NCI-H345 (cell line): ENCODE data around the gene WWOX.

Experiments
- DNase-seq: peaks from one replicate; lab custom pipeline; 2025; lab: John Stamatoyannopoulos, UW

WWOX gene

DNA sequence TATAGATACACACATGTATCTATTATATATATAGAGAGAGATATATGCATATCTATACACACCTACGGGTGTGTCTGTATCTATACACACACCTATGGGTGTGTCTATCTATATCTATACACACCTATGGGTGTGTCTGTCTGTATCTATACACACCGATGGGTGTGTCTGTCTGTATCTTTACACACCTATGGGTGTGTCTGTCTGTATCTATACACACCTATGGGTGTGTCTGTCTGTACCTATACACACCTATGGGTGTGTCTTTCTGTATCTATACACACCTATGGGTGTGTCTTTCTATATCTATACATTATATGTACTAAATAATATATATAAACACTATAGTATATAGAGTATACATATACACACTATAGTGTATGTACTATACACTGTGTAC, 762.6 kb downstream of the WWOX start:
- no peak for DNase-seq

DNA sequence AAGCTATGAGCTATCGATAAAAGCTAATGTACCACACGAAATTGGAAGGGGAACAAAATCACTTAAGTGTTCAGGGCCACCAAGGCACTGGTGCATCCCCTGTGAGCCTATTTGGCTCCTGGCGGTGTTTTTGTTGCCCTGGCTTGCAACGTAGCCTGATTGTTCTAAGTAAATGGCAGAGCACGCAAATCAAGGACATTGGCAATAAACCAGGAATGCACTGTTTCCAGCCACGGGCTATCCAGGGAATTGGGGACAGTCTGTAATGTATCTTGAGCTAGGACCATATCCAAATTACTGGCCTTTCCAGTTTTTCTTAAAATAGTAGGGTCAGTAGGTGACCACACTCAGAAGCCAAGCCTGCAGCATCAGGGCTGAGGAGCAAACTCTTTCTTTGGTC, 767.1 kb downstream of the WWOX start:
- no peak for DNase-seq

DNA sequence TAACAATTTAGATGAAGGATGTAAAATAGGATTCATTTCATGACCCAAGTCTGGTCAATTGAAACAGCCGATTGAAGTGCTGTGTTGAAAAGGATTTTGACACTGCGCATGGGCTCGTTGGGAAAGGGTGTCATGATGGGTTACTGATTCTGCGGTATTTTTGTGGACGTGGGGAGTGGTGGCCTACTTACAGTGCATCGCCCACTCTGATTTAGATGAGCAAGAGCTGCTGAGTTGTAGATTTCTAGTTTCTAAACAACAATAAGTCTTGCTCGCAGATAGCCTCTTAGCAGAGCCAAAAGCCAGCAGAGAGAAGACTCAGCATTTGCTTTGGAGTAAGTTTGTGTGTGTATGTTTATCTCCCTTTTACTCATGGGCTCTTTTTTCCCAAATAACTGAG, 770.0 kb downstream of the WWOX start:
- DNase-seq: no peak

DNA sequence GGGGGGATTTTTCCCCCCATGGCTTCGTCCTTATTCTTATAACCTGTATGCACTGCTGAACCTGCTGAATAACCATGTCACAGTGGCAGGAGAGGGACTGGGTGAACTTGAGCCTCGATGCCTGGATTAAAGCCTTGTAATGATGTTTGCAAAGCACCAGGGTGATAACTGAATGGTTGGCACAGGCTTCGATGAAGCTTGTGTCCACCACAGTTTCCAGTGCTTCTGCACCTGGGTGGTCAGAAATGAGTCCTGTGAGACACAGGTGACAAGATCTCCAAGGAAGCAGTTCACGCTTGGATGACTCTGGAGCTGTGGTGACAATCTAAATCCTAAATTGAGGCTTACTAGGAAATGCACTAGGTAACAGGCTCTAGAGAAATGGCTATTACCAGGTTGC, 771.8 kb downstream of the WWOX start:
- no peak for DNase-seq

DNA sequence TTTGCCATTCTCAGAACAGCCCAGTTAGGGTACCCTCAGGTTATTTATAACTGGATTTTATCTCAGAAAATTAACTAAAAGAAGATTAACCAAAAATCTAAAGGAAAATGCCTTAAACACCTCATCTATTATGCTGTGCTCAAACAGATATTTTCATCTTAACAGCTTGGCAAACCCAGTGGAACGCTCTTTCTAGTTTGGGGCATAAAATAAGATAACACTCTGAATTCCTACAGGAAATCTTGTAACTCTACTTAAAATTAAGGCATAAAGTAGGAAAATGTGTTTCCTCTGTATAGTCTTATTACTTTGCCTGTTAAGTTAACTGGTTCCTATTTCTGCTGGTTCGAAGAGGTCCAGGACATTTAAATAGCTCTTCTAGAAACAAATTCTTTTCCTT, 777.2 kb downstream of the WWOX start:
- DNase-seq: no peak

DNA sequence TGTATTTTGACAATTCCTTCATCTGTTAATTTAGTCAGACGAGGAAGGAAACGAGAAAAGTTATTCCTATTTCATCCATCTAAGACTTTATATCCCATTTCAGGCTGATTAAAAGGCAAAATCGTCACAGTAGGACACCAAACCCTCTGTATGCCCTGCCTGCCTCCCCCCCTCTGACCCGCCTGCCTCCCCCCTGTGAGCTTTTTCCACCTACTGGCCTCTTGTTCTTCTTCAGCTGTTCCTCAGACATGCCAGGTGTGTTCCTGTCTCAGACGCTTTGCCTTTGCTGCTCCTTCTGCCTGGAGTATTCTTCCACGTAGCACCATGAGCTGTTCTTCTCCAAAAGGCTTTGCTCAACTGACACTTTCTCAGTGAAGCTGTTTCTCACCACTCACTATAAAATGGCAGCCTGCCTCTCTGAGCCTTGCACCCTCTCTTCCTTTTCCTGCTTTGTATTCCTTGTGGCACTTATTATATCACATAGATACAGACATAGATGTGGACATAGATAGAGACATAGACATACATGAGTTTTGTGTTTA, 777.7 kb downstream of the WWOX start:
- no peak for DNase-seq

DNA sequence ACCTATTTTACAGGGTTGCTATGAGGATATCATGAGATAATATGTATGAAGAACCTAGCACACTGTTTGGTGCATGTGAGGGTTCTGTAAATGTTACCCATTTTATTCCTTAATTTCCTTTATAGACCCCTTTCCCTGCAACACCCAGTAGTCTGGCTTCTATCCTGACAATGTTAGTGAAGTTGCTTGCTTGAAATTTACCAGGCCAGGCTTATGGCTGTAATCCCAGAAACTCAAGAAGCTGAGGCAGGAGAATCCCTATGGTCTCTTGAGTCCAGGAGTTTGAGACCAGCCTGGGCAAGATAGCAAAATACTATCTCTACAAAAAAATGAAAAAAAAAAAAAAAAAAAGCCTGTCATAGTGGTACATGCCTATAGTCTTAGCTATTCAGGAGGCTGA, 779.1 kb downstream of the WWOX start:
- DNase-seq: no peak

DNA sequence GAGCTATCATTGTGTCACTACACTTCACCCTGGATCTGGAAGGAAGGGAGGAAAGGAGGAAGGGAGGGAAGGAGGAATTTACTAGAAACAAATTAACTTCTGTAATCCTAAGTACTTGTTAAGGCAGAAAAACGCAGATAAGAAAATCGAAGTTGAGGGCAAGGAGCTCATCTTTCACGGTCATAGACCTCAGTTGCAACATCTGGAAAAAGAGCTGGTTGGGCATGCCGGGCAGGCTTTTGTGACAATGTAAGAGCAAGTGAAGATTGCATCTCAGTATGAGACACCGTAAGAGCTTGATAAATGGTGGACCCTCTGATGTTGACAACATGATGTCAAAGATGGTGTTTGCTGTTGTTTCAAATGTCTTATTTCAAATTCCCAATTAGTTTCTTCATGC, 779.6 kb downstream of the WWOX start:
- no peak for DNase-seq

DNA sequence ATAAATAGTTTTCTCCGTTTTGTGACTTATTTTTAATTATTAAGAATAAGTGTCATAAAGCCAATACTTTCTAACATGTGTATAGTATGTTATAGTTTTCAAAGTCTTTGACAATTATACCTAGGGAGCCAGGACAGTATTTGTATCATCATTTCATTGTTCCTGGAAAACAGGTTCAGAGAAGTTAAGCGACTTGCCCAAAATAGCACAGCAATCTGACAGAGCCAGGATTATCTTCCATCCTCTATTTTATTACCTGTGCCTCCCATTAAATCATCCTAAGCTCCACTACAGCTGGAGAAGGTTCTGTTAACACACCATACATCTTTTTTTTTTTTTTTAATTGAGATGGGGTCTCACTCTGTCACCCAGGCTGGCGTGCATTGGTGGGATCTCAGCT, 782.7 kb downstream of the WWOX start:
- no peak for DNase-seq

DNA sequence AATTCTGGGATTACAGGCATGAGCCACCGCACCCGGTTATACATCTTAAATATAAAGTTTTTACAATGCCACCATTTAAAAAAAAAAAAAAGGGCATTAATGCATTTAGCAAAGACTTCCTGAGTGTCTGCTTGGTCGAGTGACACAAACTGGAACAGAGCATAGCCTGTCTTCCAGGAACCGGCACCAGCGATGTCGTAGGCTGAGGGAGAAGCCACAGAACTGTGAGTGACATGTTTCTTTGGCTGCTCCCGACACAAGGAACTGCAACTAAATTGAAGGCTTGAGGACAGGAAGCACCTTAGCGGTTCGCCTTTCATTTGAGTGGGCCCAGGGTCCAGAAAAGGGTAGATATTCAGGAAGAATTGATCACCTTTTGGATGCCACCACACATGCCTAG, 783.3 kb downstream of the WWOX start:
- no peak for DNase-seq

DNA sequence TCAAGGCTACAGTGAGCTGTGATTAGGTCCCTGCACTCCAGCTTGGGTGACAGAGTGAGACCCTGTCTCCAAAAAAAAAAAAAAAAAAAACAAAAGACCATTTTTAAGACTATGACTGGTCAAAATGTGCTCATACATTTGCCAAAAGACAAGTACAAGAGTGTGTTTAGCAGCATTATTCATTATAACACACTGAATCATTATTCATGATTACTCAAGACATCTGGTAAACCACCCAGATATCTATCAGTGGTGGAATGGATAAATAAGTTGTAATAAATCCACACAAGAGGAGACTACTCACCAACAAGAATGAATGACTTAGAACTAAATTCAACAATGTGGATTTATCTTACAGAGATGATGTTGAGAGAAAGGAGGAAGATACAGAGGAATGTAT, 784.8 kb downstream of the WWOX start:
- no peak for DNase-seq

DNA sequence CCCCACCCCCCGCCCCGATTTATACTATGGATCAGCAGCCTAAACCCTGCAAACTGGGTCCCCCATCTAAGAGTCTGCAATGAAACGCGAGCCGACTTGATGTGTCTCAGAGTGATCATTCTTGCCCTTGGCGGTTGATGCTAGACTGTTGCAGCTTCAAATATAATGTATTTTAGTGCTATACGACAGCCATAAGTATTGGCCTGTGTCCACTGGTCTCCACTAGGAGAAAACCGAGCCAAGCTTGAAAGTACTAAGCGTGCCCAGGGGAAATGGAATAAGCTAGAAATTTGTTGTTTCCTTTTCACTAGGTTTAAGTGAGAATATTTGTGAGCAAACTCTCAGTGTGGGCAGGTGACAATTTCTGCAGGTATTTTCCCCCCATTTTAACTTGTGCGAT, 789.9 kb downstream of the WWOX start:
- DNase-seq: no peak

DNA sequence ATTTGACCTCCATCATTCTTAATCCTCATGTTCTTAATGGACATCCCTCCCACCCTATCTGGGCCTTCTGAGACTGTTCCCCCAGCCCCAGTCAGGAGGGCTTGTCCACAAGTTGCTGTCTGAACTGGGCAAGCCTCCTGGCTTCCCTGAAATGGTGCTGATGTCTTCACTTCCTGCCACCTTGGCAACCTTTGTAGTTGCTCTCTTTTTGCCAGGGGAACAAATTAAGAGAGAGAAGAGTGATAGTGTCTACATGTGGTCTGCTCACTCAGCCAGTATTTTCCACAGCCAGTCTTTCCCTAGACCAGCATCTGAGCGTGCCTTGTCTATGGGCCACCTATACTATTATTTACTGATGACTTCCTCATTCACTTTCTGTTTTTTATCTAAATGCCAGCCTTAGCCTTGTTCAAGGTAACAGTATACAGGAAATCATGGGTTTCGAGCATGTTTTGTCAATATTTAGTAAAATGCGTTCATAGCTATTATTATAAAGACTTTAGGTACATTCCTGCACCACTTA, 791.0 kb downstream of the WWOX start:
- DNase-seq: no peak

DNA sequence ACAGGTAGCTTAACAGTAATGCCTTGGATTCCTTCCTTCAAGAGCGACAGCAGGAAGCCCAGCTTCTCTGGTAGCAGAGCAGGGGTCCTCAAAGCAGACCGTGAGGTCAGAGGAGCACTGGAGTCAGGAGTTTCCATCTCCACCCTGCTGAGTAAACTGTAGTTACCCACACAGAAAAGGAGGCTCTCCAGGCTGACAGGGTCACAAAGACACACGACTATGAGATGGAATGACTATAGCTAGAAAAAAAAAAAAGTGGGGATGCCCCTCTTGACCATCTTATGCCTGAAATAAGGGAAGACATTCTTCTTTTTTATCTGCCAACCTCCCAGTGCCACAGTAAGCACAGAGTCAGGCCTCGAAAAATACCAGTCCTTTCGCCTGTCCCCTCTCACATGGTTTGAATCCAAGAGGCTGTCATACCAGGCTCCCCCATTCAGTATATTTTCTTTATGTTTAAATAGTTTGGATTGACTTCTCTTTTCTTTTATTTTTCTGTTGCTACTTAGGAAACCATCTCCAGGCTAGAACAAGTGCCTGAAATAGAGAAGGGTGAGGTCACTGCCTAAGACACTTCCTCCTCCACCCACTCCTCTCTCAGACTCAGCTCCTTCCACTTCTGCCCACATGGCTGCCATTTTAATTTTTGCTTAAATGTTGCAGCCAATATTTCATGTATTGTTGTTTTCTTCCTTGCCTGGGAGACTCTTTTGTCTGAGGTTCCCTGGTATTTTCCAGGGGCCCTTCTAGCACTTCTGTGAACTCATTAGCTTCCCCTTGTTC, 793.7 kb downstream of the WWOX start:
- no peak for DNase-seq

DNA sequence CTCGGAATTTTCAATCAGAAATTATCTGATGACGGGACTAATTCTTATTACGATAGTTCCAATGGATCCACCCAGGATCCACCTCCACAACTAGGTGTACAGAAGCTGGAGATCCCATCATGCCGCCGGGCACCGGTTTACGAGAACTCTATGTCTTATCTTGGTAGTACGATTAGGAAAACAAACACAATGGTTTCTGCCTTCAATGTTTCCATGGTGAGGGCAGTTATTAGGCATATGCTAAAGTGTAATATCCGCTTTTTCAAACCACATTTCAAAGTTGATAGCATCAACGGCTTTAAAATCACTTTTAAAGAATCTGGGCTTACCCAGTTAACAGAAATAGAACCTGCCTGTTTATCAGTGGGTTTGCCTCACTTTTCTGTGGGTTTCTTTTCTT, 795.4 kb downstream of the WWOX start:
- no peak for DNase-seq

DNA sequence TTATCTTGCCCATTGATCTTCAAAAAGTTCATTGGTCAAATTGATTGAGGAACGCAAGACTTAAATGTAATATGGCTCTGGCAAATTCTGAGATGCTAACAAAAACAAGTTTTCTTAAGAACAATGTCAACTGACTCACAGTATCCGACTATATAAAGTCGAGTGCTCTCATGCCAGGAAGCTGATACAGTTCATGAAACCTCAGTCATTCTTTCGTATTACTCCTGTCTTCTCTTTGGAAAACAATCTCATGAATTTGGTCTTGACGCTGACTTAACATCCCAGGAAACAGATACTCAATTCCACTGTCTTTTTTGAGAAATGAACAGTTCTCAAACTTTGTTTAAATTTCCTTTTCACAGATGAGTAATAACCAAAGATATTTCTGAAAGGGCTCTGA, 796.2 kb downstream of the WWOX start:
- no peak for DNase-seq

DNA sequence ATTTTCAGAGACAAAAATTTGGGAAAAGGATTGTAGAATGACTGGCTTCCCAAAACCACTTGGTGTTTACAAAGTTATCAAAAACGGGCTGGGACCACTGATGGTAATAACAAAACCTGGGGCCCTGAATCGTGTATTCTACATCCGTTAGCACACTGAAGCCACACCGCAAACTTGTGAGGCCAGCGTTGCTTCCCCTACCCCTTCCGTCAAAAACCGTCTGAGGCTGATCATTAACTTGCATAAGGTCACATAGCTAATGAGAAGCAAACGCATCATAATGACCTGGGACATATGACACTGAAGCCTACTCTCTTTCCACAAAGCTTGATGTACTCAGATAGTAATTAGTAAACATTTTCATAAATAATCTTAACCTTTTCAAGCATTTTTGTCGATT, 796.8 kb downstream of the WWOX start:
- no peak for DNase-seq

DNA sequence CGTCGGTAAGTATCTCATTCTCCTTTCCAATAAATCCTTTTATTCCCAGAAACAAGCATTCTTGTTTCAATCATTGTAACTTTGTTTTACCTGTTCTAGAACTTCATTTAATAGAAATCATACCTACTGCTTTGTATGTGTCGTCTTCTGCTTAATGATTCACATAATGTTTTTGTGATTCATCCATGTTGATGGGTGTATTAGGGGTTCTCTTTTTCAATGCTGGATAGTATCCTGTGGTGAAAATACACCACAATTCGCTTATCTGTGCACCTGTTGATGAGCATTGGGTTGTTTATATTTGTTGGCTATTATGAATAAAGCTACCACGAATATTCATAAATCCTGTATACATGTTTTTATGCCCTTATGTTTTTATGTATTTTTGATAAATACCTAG, 797.8 kb downstream of the WWOX start:
- DNase-seq: no peak

DNA sequence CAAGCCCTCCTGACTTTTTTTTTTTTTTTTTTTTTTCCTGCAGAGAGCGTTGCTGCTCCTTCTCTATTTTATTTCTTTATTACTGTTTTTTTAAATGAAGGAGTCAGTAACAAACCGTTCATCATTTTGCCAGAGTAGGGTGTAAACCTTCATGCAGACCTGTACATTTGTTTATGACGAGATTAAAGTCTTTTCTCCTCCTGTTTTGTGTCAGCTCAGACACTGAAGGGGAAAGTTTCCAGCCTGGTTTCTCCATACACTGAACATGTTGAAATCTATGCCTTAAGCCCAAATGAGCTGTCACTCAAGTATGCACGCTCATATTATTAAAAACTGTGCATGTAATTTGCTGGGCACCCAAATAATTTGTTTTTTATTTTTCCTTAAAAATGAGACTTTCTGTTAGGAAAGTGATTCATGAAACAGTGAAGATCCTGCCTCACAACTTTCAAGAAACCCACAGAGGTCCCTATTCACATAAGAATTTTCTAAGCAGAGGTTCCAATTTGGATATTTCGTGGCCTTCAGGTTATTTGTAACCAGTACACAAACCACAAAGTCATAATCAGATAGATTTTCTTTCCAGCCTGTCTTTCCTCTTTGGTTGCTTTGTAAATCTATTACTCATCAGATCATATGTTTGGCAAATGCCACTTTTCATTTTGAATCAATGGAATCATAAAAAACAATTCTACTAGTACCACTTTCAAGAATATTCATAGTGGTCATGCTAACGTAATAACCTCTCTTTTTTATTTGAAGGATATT, 800.8 kb downstream of the WWOX start:
- no peak for DNase-seq

DNA sequence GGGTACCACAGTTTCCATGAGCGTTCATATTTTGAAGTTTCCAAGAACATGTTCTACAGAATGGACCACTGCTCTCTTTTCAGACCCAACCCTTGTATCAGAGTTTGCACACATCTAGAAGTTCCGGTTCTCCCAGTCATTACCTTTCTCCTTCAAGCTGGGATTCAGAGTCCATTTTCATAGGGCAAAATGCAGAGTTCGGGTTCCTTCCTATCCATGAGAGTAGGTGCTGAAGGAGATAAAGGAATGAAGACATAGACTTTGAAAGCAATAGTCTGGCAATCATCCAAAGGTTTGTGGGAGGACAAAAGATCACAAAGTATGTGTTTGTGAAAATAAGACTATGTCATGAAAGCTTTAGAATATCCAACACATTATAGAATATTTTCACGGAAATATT, 801.5 kb downstream of the WWOX start:
- DNase-seq: no peak

DNA sequence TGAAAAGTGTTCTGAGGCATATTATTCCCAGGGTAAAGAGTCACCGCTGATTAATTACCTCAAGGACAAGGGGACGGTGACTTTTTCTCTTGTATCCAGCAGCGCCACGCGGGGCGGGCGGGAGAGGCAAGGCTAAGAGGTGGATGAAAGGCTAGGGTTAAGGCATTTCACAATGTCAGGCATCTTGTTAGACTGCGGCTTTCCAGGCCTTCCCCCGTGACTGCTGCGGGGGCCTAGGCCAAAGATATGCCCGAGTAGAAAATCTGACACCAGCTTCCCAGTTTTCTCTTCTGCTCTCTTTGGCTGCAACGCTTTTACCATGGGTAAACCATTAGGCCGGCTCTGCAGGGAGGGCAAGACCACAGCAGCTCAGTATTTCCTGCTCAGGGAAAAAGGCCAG, 802.9 kb downstream of the WWOX start:
- no peak for DNase-seq

DNA sequence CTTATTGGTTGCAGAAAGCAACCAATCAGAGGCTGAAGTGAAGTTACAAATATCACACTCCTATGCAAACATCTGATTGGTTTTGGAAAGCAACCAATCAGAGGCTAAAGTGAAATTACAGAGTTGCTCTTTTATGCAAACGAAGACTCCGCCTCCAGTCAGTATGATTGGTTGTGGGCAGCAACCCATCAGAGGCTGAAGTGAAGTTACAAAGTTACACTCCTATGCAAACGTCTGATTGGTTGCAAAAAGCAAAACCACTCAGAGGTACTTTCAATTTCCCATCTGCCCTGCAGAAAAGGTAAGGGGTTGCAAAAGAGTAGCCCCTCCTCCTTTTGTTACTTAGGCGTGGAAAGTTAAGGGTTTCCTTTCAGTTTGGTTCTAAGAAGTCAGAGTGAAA, 803.8 kb downstream of the WWOX start:
- DNase-seq: no peak

DNA sequence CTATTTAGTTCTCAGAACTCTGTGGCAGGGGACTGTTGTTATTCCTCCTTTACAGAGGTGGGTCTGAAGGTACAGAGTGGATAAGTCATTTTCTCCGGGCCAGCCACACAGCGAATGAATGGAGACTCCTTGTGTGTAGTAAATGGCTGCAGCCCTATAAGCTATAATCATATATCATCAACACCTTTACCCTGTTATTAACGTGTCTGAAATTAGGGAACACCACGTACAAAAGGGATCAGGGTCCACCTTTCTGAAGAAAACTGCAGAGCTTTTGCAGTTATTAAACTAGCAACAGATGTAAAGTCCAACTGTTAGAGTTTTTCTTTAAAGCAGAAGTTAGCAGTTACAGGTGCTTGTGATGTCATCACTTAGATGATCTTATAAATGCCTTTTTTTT, 804.4 kb downstream of the WWOX start:
- no peak for DNase-seq
